ENCODE measurements around the gene BOLA3. TPM values are rescaled to one million over a fixed set of nuclear protein-coding genes. Genes with fewer than 3 reads are reported as not detected.

The BOLA3 gene
- total and polyA plus RNA-seq, 2 of the 4 experiments (the other 2 are of a cell fraction) = 13.3 to 39.5 TPM

GRCh38 chr2:74168739-74169138, 21.0 kb upstream of the BOLA3 start:
- Histone ChIP-seq H2AK9ac (replicated peaks; ENCODE audit: low read depth, low read length, poor library complexity) (no peak overlapping the region), H3K9ac (ENCODE audit: low read depth, low read length) (no peak overlapping the region), H3K4ac (ENCODE audit: low read depth, low read length) (no peak overlapping the region), H3K4me3 (ENCODE audit: insufficient read depth, low read depth, low read length) (no peak overlapping the region), H3K4me2 (ENCODE audit: low read depth, low read length) (no peak overlapping the region), H3K27me3 (ENCODE audit: control insufficient read depth, insufficient read depth, low read length) (no peaks in the 10 kb centered on the region), H3K9me1 (ENCODE audit: insufficient read depth, low read length) (no peaks in the 10 kb centered on the region), H2BK5ac (ENCODE audit: low read depth, low read length, poor library complexity, severe bottlenecking) (no peak overlapping the region), H3K18ac (ENCODE audit: low read depth, low read length) (no peak overlapping the region), H3K9me3 (ENCODE audit: control insufficient read depth, insufficient read depth, low read length) (0 out of 2 replicates have a peak, but pooled peaks cover 1% of the 10 kb centered on the region), H3K4me1 (ENCODE audit: control insufficient read depth, insufficient read depth, low read length) (no peaks in the 10 kb centered on the region), H4K5ac (ENCODE audit: low read depth, low read length) (no peak overlapping the region), H2BK120ac (ENCODE audit: low read depth, low read length) (no peak overlapping the region), H2BK15ac (ENCODE audit: low read depth, low read length) (no peak overlapping the region), H3K14ac (replicated peaks; ENCODE audit: low read depth, low read length) (no peak overlapping the region), H3K56ac (ENCODE audit: extremely low read depth, insufficient read depth, low read length) (no peak overlapping the region), H2AK5ac (ENCODE audit: low read depth, low read length) (no peak overlapping the region), H3K27ac (ENCODE audit: insufficient read depth, low read length) (no peak overlapping the region), H4K91ac (ENCODE audit: insufficient read depth, low read depth, low read length) (no peak overlapping the region), H3K36me3 (ENCODE audit: control insufficient read depth, insufficient read depth, low read length) (peaks cover 48% of the 10 kb centered on the region), H3K23ac (ENCODE audit: low read depth, low read length) (no peak overlapping the region), H4K8ac (ENCODE audit: low read depth in 2 of 2, low read length in 2 of 2) (no peak overlapping the region), H4K20me1 (ENCODE audit: insufficient read depth, low read length) (peaks cover 11% of the 10 kb centered on the region), H2AFZ (replicated peaks; ENCODE audit: low read length, poor library complexity) (no peak overlapping the region), H2BK20ac (ENCODE audit: low read depth, low read length) (no peak overlapping the region), H3K79me1 (ENCODE audit: low read depth in 1 of 2, low read length in 2 of 2) (peaks cover 14 to 21% of the 10 kb centered on the region in 2 experiments)
- WGBS, 2 experiments (ENCODE audit: extremely low coverage in 2 of 2, insufficient read length in 1 of 2) = no CpG with 5 or more reads among the region's 2 CpGs
- ChIA-PET CTCF (interaction anchor here (1.2 kb wide), 1 partner anchor 10 kb away, joined by 3 read pairs; the partner anchor contains the start of gene MOB1A), POLR2A (ENCODE audit: unreplicated experiment) (no interaction called here)
- no TSS peak for BruUV-seq (replicated peaks)
- intact Hi-C loops (cut with micrococcal nuclease) (no loop called here), dilution Hi-C loops (cut with HindIII; ENCODE audit: low sequenced_read_pairs, unreplicated experiment) (no loop called here), in situ Hi-C loops (cut with MboI; ENCODE audit: low sequenced_read_pairs) (no loop called here)
- no peak for DNase-seq
- TF ChIP-seq, protein P1, sequence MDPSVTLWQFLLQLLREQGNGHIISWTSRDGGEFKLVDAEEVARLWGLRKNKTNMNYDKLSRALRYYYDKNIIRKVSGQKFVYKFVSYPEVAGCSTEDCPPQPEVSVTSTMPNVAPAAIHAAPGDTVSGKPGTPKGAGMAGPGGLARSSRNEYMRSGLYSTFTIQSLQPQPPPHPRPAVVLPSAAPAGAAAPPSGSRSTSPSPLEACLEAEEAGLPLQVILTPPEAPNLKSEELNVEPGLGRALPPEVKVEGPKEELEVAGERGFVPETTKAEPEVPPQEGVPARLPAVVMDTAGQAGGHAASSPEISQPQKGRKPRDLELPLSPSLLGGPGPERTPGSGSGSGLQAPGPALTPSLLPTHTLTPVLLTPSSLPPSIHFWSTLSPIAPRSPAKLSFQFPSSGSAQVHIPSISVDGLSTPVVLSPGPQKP (IDR thresholded peaks at IDR 0.05; ENCODE audit: borderline replicate concordance, low read depth, low read length) = no peak
- no peak for TF ChIP-seq RCOR1 (IDR thresholded peaks at IDR 0.05; ENCODE audit: insufficient replicate concordance, low read length)
- ATAC-seq (ENCODE audit: low read depth) = no peak
